NB4 (cell line): ENCODE data around the gene PDZD2.

Experiments
- DNase-seq: peaks from one replicate; pipeline ENCODE4 v3.0.0; 2010; ENCODE audit warnings: low read depth
- H3K4me3 ChIP-seq: one replicate; pipeline ENCODE4 v1.5.1; 2011; ENCODE audit warnings: mild to moderate bottlenecking, low read depth, low read length, moderate library complexity
- CTCF ChIP-seq: IDR thresholded peaks from one replicate; pipeline ENCODE4 v1.5.1; 2012; ENCODE audit warnings: low read depth, low read length
- MYC ChIP-seq: IDR thresholded peaks from 2 replicates; pipeline ENCODE4 v1.6.1; 2011; ENCODE audit warnings: low read depth, low read length
- POLR2A ChIP-seq: IDR thresholded peaks from 2 replicates; pipeline ENCODE4 v1.6.1; 2011; ENCODE audit warnings: mild to moderate bottlenecking; ENCODE audit not compliant: insufficient read length; ENCODE audit errors: extremely low read depth
- TF ChIP-seq, protein P1 (sequence below): IDR thresholded peaks from 2 replicates; pipeline ENCODE4 v1.6.1; 2011; ENCODE audit warnings: low read depth, low read length

The PDZD2 gene

GRCh38 chr5:32130865-32131264 lies 491.9 kb downstream of the PDZD2 start:
- no peak overlapping the region for H3K4me3 ChIP-seq
- TF ChIP-seq MYC (no peak), POLR2A (no peak), CTCF (no peak)
- TF ChIP-seq, protein P1, sequence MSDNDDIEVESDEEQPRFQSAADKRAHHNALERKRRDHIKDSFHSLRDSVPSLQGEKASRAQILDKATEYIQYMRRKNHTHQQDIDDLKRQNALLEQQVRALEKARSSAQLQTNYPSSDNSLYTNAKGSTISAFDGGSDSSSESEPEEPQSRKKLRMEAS: no peak
- DNase-seq: no peak

GRCh38 chr5:32131604-32132003 lies 492.7 kb downstream of the PDZD2 start:
- TF ChIP-seq CTCF: no peak
- no peak for TF ChIP-seq POLR2A
- TF ChIP-seq, protein P1: no peak
- TF ChIP-seq MYC: no peak
- H3K4me3 ChIP-seq: no peak overlapping the region
- DNase-seq: no peak

GRCh38 chr5:32132757-32133156 lies 493.8 kb downstream of the PDZD2 start:
- TF ChIP-seq, protein P1: no peak
- TF ChIP-seq MYC: no peak
- no peak for TF ChIP-seq POLR2A
- no peak for TF ChIP-seq CTCF
- H3K4me3 ChIP-seq: no peak overlapping the region
- no peak for DNase-seq

DNA sequence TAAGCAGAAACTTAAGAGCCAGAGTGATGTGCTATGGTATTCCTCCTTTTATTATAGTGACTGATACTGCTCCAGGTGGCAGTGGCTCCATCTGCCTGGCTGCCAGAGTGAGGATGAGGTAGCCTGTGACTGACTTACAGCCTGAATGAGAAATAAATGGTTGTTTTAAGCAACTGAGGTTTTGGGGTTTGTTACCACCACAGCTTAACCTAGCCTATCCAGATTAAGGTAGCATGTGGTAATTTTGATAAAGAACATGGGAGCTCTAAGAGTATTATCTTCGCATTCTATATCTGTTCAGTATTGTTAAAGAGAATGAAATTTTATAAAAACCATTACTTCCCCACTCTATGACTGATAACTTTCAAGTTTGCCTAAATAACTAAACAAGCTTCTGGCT lies 496.2 kb downstream of the PDZD2 start:
- no peak for TF ChIP-seq POLR2A
- TF ChIP-seq CTCF: no peak
- H3K4me3 ChIP-seq: no peak overlapping the region
- no peak for DNase-seq

- no peak for TF ChIP-seq CTCF
- no peak for TF ChIP-seq POLR2A
- no peak for TF ChIP-seq MYC
- TF ChIP-seq, protein P1: no peak
- no peak for DNase-seq
Observed at GRCh38 chr5:32136342-32136741, 497.4 kb downstream of the PDZD2 start.

GRCh38 chr5:32138839-32139493 lies 500.0 kb downstream of the PDZD2 start:
- DNase-seq: no peak
- no peak overlapping the region for H3K4me3 ChIP-seq
- TF ChIP-seq CTCF: no peak
- TF ChIP-seq, protein P1: no peak

More at GRCh38 chr5:32136342-32136741, 497.4 kb downstream of the PDZD2 start:
- H3K4me3 ChIP-seq: no peak overlapping the region
